ENCODE results near the gene FOLR1. TPM values are rescaled to one million over a fixed set of nuclear protein-coding genes. Genes with fewer than 3 reads are reported as not detected.
"Not testable (repeated sequence)": the region's sequence is repeated elsewhere in the genome, so short reads cannot be mapped to it uniquely, and the experiment has no call there.

FOLR1 gene
- polyA plus RNA-seq, 4 donors = 44.9 to 64.6 (median 53.2) TPM

GRCh38 chr11:72180892-72181552, 10.9 kb upstream of the FOLR1 start:
- DNase-seq (ENCODE audit: low read depth in 4 of 4, low spot score in 3 of 4) = not testable (repeated sequence)

- DNase-seq (ENCODE audit: low read depth in 4 of 4, low spot score in 3 of 4) = not testable (repeated sequence)
These were observed 10.4 kb upstream of the FOLR1 start for GRCh38 chr11:72181553-72181958.

GRCh38 chr11:72188267-72188666, 3.7 kb upstream of the FOLR1 start:
- no peak for DNase-seq (ENCODE audit: low read depth in 4 of 4, low spot score in 3 of 4)

GRCh38 chr11:72189455-72190250, 2.3 kb upstream of the FOLR1 start:
- DNase-seq (ENCODE audit: low read depth in 4 of 4, low spot score in 3 of 4) = peak in 3 of 4 donors; percentile 34 to 47 (median 38)

GRCh38 chr11:72190631-72191071, 1.3 kb upstream of the FOLR1 start:
- no peak for DNase-seq (ENCODE audit: low read depth in 4 of 4, low spot score in 3 of 4)

GRCh38 chr11:72195518-72196270, 3.8 kb downstream of the FOLR1 start:
- DNase-seq (ENCODE audit: low read depth in 4 of 4, low spot score in 3 of 4) = no peak

- not testable (repeated sequence) for DNase-seq (ENCODE audit: low read depth in 4 of 4, low spot score in 3 of 4)
These were observed 9.5 kb downstream of the FOLR1 start for GRCh38 chr11:72201445-72201844.

GRCh38 chr11:72202571-72202970, 10.6 kb downstream of the FOLR1 start:
- DNase-seq (ENCODE audit: low read depth in 4 of 4, low spot score in 3 of 4) = no peak

GRCh38 chr11:72203163-72203562, 11.2 kb downstream of the FOLR1 start:
- no peak for DNase-seq (ENCODE audit: low read depth in 4 of 4, low spot score in 3 of 4)

GRCh38 chr11:72204886-72205285, 12.9 kb downstream of the FOLR1 start:
- no peak for DNase-seq (ENCODE audit: low read depth in 4 of 4, low spot score in 3 of 4)

- DNase-seq (ENCODE audit: low read depth in 4 of 4, low spot score in 3 of 4) = not testable (repeated sequence)
These were observed 14.9 kb downstream of the FOLR1 start for GRCh38 chr11:72206794-72207193.

GRCh38 chr11:72208281-72208680, 16.3 kb downstream of the FOLR1 start:
- no peak for DNase-seq (ENCODE audit: low read depth in 4 of 4, low spot score in 3 of 4)

- no peak for DNase-seq (ENCODE audit: low read depth in 4 of 4, low spot score in 3 of 4)
These were observed 17.2 kb downstream of the FOLR1 start for GRCh38 chr11:72209101-72209500.

- no peak for DNase-seq (ENCODE audit: low read depth in 4 of 4, low spot score in 3 of 4)
These were observed 24.7 kb downstream of the FOLR1 start, which contains the start of gene FOLR2 for GRCh38 chr11:72216638-72217037. Gene FOLR2 (plus strand): TSS chr11:72216794. CDS start chr11:72218585, 1,791 bp downstream.

GRCh38 chr11:72217841-72218240, 25.9 kb downstream of the FOLR1 start:
- no peak for DNase-seq (ENCODE audit: low read depth in 4 of 4, low spot score in 3 of 4)

- no peak for DNase-seq (ENCODE audit: low read depth in 4 of 4, low spot score in 3 of 4)
These were observed 26.4 kb downstream of the FOLR1 start for GRCh38 chr11:72218251-72218745.

GRCh38 chr11:72220696-72221363, 28.9 kb downstream of the FOLR1 start:
- no peak for DNase-seq (ENCODE audit: low read depth in 4 of 4, low spot score in 3 of 4)

GRCh38 chr11:72221386-72222075, 29.6 kb downstream of the FOLR1 start:
- no peak for DNase-seq (ENCODE audit: low read depth in 4 of 4, low spot score in 3 of 4)

- no peak for DNase-seq (ENCODE audit: low read depth in 4 of 4, low spot score in 3 of 4)
These were observed 30.4 kb downstream of the FOLR1 start for GRCh38 chr11:72222106-72222891.
